ENCODE data around the gene FHDC1. TPM values are rescaled to one million over a fixed set of nuclear protein-coding genes. Genes with fewer than 3 reads are reported as not detected.

The FHDC1 gene
- total RNA-seq, 1 donor from 2014 or later: 0.75 TPM

DNA sequence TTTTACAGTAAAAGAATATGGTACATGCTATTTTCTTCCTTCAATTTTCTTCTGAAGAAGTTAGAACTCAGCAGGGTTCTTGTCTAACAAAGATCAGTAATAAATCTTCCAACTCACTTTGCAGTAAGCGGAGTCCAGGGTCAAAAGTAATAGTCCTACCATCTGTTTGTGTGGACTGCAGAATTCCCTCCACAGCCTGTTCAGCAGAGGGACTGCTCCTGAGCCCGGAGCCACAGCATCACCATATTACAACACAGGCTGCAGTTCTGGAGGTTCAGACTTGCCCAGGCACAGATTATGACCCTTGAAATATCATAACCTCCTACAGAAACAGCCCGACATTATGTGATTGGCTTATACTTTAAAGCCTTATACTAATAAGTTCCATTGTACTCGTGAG lies 10.3 kb downstream of the FHDC1 start:
- Histone ChIP-seq H3K4me1 (no peaks in the 10 kb centered on the region), H3K36me3 (no peaks in the 10 kb centered on the region), H3K9me3 (no peaks in the 10 kb centered on the region), H3K27ac (no peak overlapping the region), H3K4me3 (no peak overlapping the region), H3K27me3 (no peaks in the 10 kb centered on the region)
- intact Hi-C loops (cut with DNase I): no loop called here
- DNase-seq (ENCODE audit: low spot score in 2 of 2): no peak
- TF ChIP-seq, protein P1, sequence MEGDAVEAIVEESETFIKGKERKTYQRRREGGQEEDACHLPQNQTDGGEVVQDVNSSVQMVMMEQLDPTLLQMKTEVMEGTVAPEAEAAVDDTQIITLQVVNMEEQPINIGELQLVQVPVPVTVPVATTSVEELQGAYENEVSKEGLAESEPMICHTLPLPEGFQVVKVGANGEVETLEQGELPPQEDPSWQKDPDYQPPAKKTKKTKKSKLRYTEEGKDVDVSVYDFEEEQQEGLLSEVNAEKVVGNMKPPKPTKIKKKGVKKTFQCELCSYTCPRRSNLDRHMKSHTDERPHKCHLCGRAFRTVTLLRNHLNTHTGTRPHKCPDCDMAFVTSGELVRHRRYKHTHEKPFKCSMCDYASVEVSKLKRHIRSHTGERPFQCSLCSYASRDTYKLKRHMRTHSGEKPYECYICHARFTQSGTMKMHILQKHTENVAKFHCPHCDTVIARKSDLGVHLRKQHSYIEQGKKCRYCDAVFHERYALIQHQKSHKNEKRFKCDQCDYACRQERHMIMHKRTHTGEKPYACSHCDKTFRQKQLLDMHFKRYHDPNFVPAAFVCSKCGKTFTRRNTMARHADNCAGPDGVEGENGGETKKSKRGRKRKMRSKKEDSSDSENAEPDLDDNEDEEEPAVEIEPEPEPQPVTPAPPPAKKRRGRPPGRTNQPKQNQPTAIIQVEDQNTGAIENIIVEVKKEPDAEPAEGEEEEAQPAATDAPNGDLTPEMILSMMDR (IDR thresholded peaks at IDR 0.05): no peak

DNA sequence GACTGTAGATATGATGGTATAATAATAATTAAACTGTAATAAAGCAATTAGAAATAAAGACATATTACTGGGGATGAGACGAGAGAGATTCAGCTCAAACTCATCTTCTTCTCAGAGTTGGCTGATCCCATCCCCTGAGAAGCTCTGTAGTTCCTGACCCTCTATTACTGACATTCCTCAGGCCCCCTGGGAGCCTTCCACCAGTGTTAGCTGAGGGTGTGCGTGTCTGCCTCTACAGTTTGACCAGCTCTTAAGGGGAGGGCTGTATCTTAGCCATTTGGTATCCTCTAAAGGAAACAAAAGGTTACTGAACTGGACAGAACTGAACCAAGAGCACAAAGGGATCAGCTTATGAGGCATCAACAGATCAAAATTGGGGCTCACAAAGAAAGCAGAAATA lies 11.2 kb downstream of the FHDC1 start:
- no peaks in the 10 kb centered on the region for H3K4me1 ChIP-seq
- no peaks in the 10 kb centered on the region for H3K27me3 ChIP-seq
- H3K4me3 ChIP-seq: no peak overlapping the region
- TF ChIP-seq, protein P1 (IDR thresholded peaks at IDR 0.05): no peak
- H3K36me3 ChIP-seq: no peaks in the 10 kb centered on the region
- intact Hi-C loops (cut with DNase I): no loop called here
- no peaks in the 10 kb centered on the region for H3K9me3 ChIP-seq
- no peak overlapping the region for H3K27ac ChIP-seq
- no peak for DNase-seq (ENCODE audit: low spot score in 2 of 2)

DNA sequence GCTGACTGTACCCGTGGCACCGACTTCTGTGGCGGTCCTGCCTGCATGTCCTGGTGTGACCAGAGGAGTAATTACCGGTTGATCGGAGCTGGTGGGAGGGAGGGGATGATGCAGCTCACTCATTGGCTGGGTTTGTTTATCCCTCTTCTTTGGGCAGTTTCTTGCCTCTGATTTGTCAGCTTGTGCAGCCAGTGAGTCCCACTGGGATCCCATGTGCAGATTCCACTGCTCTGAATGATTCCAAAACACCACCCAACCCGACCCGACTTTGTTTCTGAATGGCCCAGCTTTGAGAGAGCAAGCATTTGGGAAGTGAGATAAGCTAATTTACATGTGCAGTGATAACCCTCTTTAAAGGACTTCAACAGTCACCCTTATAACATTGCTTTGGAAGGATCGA lies 13.8 kb downstream of the FHDC1 start:
- intact Hi-C loops (cut with DNase I): no loop called here
- Histone ChIP-seq H3K27me3 (no peaks in the 10 kb centered on the region), H3K27ac (no peak overlapping the region), H3K4me1 (no peaks in the 10 kb centered on the region), H3K4me3 (no peak overlapping the region), H3K9me3 (no peaks in the 10 kb centered on the region), H3K36me3 (no peaks in the 10 kb centered on the region)
- TF ChIP-seq, protein P1 (IDR thresholded peaks at IDR 0.05): no peak
- DNase-seq (ENCODE audit: low spot score in 2 of 2): no peak

DNA sequence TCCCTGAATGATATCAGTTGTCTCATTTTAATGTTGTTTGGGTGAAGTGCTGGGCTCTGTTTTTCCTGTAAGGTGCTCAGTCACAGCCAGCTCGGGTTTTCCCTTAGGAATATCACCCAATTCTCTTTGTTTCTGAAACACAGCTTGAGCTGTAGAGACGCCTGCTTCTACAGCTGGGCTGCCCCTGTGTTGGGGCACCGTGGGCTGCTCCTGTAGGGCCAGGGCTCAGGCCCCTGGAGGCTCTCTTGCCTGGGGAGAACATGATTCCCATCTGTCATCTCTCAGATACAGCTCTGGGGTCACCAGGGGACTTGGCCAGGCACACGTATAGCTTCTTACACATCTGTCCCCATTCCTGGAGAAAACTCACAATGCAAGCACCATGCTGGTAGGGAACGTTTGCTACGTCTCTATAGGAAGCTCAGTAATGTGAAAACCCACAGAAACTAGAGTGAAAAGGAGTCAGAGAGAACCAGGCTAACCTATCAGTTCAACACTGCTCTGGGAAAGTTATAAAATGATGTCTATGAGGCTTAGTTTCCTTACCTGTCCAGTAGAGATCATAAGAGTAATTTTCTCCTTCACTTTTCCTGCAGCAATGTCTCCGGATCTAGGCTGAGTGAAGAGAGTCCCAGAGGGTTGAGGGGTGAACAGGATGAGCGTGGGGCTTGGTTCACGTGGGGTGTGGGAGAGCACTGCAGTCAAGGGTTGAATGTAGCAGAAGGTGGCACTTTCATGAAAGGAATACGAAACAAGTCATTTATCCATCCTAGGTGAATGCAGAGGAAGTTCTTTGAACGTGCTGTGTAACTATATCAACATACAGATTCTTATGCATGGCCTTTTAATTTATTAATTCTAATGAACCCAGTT lies 14.5 kb downstream of the FHDC1 start:
- Histone ChIP-seq H3K36me3 (no peaks in the 10 kb centered on the region), H3K27me3 (no peaks in the 10 kb centered on the region), H3K4me1 (no peaks in the 10 kb centered on the region), H3K4me3 (no peak overlapping the region), H3K9me3 (no peaks in the 10 kb centered on the region), H3K27ac (no peak overlapping the region)
- TF ChIP-seq, protein P1 (IDR thresholded peaks at IDR 0.05): no peak
- intact Hi-C loops (cut with DNase I): no loop called here
- no peak for DNase-seq (ENCODE audit: low spot score in 2 of 2)

DNA sequence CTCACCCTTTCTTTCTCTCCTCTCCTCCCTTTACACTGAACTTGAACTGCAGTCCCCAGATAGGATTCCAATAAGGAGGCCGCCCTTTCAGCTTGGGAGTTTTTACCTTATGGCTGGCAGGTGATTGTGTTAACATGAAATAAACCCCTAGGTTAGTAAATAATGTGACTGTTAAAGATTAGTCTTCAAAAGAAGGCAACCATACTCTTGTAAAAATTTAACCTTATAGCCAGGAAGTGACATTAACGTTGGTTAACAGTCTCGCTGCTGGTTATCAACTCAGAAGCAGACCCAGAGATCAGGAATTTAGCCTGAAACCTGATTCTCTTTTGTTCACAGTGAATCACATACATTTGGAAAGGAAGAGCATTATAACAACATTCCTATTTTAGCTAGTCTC lies 15.2 kb downstream of the FHDC1 start:
- Histone ChIP-seq H3K9me3 (no peaks in the 10 kb centered on the region), H3K27ac (no peak overlapping the region), H3K27me3 (no peaks in the 10 kb centered on the region), H3K36me3 (no peaks in the 10 kb centered on the region), H3K4me3 (no peak overlapping the region), H3K4me1 (no peaks in the 10 kb centered on the region)
- TF ChIP-seq, protein P1 (IDR thresholded peaks at IDR 0.05): no peak
- intact Hi-C loops (cut with DNase I): no loop called here
- no peak for DNase-seq (ENCODE audit: low spot score in 2 of 2)

Data from ascending aorta (tissue), 2 donors.